HG03432 (cell line): ENCODE results near the gene ATP2A1.
A peak's percentile ranks its signal among the peaks of the same experiment; 100 is the strongest.

ENCODE experiments used
- ATAC-seq: cut with Tn5 transposase; IDR thresholded peaks from one replicate; pipeline ENCODE4 v1.9.1; 2021; ENCODE audit warnings: mild to moderate bottlenecking, moderate library complexity; ENCODE audit not compliant: unreplicated experiment

The ATP2A1 gene

DNA sequence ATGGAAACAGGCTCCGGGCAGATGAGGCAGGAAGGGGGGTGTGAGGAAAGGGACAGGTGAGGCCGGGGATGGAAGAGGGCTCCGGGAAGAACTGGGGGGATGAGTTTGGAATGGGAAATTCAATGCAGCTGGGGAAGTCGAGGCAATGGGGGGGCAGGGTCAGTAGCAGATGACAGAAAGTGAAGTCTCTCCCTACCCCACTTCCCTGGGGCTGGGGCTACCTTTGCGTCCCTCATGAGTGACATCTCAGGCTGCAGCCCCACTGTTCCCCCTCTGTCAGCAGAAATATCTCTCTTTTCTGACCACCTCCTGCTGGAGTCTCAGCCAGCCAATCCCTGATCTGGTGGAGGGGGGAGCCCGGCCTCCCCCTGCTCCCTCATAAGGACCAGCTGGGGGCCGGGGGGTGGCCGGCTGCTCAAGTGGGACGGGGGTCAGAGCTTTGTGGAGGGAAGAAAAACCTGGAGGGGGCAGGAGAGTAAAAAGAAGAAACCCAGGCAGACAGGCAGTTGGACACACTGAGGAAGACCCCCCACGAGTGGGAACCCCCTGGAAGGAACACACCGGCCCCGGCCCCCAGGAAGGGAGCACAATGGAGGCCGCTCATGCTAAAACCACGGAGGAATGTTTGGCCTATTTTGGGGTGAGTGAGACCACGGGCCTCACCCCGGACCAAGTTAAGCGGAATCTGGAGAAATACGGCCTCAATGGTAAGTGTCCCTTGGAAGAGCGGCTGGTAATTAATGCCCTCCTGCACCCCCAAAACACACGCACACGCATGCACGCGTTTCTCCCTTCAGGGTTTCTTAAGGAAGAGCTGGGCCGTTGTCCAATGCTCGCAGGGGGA, at the start of gene ATP2A1:
Gene ATP2A1, plus strand, starts transcription at position 406 of the 844 bp plus-strand sequence. Its CDS starts 184 bp downstream, at position 590.
- no peak for ATAC-seq

GRCh38 chr16:28829747-28830146, 48.5 kb upstream of the ATP2A1 start:
- ATAC-seq: no peak

GRCh38 chr16:28830531-28830930, 47.8 kb upstream of the ATP2A1 start:
- no peak for ATAC-seq

DNA sequence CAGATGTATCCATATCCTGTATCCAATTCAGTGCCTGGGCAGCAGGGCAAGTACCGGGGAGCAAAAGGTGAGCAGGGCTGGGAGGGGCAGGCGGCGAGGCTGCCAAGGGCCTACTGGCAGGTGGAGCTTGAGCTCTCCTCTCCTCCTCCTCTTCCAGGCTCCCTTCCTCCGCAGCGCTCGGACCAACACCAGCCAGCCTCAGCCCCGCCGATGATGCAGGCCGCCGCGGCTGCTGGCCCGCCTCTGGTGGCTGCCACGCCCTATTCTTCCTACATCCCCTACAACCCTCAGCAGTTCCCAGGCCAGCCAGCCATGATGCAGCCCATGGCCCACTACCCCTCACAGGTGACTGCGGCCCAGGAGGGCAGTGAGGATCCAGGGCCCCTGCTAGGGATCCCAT, 43.9 kb upstream of the ATP2A1 start:
- ATAC-seq: no peak

DNA sequence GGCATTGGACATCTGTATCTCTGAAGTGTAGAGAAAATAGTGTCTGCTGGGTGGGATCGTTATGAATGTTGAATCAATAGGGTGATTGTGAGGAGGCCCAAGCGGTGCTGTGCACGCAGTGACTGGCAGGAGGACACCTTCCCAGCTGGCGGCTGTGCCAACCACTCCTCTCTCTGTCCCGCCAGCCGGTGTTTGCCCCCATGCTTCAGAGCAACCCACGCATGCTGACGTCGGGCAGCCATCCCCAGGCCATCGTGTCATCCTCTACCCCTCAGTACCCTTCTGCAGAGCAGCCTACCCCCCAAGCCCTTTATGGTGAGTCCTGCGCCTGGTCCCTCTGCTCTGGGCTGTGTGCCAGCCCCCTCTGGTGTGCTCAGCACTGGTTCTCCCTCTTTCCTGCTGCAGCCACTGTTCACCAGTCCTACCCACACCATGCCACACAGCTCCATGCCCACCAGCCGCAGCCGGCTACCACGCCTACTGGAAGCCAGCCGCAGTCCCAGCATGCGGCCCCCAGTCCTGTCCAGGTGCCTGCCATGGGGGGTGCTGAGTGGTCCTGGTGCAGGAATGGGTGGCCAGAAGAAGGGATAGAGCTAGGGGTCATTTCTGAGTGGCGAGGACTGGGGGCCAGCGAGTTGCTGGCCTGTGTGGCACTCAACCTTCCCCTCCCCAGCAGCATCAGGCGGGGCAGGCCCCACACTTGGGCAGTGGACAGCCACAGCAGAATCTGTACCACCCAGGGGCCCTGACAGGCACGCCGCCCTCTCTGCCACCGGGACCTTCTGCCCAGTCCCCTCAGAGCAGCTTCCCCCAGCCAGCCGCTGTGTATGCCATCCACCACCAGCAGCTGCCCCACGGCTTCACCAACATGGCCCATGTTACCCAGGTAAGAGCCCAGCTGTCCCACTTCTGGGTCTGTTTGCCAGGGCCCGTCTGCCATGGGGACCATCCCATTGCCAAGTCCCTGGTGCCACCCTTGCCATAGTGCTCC, 43.1 kb upstream of the ATP2A1 start:
- ATAC-seq: no peak

- ATAC-seq: no peak
Measured at GRCh38 chr16:28835864-28836760, 42.2 kb upstream of the ATP2A1 start.

- ATAC-seq: no peak
Measured at GRCh38 chr16:28836761-28837064, 41.6 kb upstream of the ATP2A1 start.

- ATAC-seq: no peak
Measured at GRCh38 chr16:28837672-28838557, 40.4 kb upstream of the ATP2A1 start.

GRCh38 chr16:28838558-28838918, 39.8 kb upstream of the ATP2A1 start:
- no peak for ATAC-seq

DNA sequence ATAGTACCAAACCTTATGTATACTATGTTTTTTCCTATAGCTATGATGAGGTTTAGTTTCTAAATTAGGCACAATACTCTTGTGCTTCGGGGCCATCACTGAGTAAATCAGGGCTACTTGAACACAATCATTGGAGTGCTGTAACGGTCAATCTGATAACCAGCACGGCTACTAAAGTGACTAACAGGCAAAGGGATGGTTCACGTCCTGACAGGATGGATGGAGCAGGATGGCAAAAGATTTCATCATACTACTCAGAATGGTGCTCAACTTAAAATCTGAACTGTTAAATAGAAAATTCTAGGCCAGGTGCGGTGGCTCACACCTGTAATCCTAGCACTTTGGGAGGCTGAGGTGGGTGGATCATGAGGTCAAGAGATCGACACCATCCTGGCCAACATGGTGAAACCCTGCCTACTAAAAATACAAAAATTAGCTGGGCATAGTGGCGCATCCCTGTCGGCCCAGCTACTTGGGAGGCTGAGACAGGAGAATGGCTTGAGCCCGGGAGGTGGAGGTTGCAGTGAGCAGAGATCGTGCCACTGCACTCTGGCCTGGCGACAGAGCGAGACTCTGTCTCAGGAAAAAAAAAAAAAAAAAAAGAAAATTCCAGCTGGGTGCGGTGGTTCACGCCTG, 39.2 kb upstream of the ATP2A1 start:
- no peak for ATAC-seq

GRCh38 chr16:28839899-28840298, 38.4 kb upstream of the ATP2A1 start:
- ATAC-seq: no peak

DNA sequence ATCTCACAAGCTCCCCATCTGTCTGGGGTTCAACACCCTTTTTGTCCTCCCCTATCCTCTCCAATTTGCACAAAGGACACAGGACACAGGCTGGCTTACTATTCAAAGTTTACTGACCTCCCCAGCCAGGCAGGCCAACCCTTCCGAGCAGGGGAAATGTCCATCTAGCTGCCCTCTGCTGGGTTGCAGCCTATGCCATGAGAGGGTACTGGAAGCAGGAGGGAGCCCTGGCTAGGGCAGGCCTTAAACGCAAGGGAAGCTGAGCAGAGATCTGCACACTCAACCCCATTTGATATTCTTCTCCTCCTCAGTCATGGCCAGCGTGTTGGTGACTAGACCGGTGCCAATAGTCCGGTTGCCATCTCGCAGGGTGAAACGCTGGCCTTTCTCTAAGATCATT, 35.6 kb upstream of the ATP2A1 start:
- ATAC-seq: no peak

DNA sequence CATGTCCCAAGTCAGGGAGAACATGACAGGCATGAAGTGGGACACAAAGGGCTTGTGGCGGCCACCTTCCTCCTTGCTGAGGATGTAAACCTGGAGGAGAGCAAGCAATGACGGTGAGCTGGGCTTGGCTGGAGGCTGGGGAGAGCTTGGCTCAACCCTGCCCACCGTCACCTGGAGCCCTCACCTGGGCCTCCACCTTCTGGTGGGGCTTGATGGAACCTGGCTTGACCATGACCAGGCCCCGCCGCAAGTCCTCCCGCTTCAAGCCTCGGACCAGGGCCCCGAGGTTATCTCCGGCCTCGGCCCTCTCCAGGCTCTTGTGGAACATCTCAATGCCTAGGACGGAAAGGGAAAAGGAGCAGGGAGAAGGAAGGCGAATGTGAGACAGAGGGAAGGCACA, 34.5 kb upstream of the ATP2A1 start:
- ATAC-seq: no peak

DNA sequence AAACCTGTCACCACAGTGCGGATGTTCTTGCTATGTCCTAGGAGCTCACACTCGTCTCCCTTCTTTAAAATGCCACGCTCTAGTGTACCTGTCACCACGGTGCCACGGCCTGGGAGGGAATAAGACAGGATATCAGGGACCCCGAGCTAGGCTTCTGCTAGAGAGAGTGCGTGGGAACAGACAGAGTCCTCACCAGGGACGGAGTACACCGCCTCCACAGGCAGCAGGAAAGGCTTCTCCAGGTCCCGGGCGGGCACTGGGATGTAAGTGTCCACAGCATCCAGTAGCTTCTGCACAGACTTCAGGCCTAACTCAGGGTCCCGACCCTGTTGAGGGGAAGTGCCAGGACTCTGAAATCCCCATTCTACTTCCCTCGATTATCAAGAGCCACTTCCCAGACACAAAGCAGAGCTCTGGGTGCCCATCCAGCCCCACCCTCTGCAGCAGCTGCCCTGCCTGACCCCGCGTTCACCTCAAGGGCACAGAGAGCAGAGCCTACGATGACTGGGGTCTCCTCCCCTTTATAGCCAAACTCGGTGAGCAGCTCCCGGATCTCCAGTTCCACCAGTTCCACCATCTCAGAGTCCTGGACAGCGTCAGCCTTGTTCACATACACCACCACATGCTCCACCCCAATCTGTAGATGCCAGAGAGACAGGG, 33.9 kb upstream of the ATP2A1 start:
- ATAC-seq: no peak

GRCh38 chr16:28845293-28845692, 33.0 kb upstream of the ATP2A1 start:
- ATAC-seq: no peak

DNA sequence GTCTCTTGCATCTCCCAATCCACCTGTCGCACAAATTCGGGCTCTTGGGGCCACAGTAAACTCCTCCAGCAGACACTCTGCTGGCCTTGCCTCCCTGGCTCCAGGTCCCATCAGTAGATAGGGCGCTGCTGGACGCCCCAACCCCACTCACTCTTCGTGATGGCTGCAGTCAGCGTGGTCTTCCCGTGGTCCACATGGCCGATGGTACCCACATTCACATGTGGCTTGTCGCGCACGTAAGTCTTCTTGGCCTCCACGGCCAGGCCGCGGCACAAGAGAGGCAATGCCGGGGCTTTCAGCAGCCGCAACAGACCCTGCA, 32.6 kb upstream of the ATP2A1 start:
- peak; percentile 2 for ATAC-seq

GRCh38 chr16:28846080-28846932, 32.0 kb upstream of the ATP2A1 start, which contains the start of gene TUFM:
Gene TUFM, minus strand, starts transcription at chr16:28846348. Its CDS starts 79 bp downstream, at chr16:28846269.
- ATAC-seq: peak; percentile 90

DNA sequence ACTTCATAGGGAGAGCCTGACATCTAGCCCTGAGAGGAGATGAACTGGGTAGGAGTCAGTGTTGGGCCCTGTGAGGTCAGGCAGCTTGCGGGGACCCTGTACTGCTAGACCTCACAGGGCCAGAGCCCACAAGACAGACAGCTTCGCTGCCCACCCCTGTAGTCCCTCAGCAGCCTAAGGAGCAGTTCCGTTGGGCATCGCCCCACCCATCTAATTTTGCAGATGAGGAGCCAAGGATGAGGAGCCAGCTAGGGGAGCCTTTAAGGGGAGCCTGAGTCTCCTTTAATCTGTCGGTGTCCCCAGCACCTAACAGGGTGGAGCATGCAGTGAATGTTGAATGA, 31.4 kb upstream of the ATP2A1 start:
- ATAC-seq: peak; percentile 2
